Endodermal cell (in vitro differentiated cells): Measurements from ENCODE around the gene BNC2. TPM values are rescaled to one million over a fixed set of nuclear protein-coding genes. Genes with fewer than 3 reads are reported as not detected.
A peak's percentile ranks its signal among the peaks of the same experiment; 100 is the strongest.

Source experiments
- DNase-seq: peaks from one replicate; pipeline ENCODE4 v3.0.0-alpha.2; 2017
- H3K27ac ChIP-seq: 2 replicates; pipeline ENCODE4 v1.5.1; 2013; ENCODE audit warnings: mild to moderate bottlenecking, low read depth, low read length, moderate library complexity
- H3K27me3 ChIP-seq: 2 replicates; pipeline ENCODE4 v1.6.1; 2013; ENCODE audit warnings: mild to moderate bottlenecking, low read length, moderate library complexity; ENCODE audit not compliant: insufficient read depth, control insufficient read depth, poor library complexity, severe bottlenecking
- H3K36me3 ChIP-seq: 2 replicates; pipeline ENCODE4 v1.7.0; 2013; ENCODE audit warnings: mild to moderate bottlenecking, low read length, moderate library complexity; ENCODE audit not compliant: control insufficient read depth, insufficient read depth
- H3K4me1 ChIP-seq: one replicate; pipeline ENCODE4 v1.7.0; 2013; ENCODE audit warnings: low read length; ENCODE audit not compliant: control insufficient read depth, insufficient read depth
- H3K4me3 ChIP-seq: 2 replicates; pipeline ENCODE4 v1.5.1; 2013; ENCODE audit warnings: mild to moderate bottlenecking, low read length, moderate library complexity
- H3K9ac ChIP-seq: 2 replicates; pipeline ENCODE4 v1.6.1; 2013; ENCODE audit warnings: mild to moderate bottlenecking, low read length, moderate library complexity; ENCODE audit not compliant: poor library complexity, severe bottlenecking; ENCODE audit errors: extremely low read depth
- H3K9me3 ChIP-seq: 2 replicates; pipeline ENCODE4 v1.6.1; 2013; ENCODE audit warnings: mild to moderate bottlenecking, low read length, moderate library complexity; ENCODE audit not compliant: control insufficient read depth
- H3K27ac Mint-ChIP-seq: 2 replicates; pipeline ENCODE4 v1.8.0; 2020; ENCODE audit warnings: mixed read lengths
- H3K27me3 Mint-ChIP-seq: 2 replicates; pipeline ENCODE4 v1.8.0; 2021; ENCODE audit warnings: mild to moderate bottlenecking, mixed read lengths; ENCODE audit not compliant: insufficient read depth
- H3K36me3 Mint-ChIP-seq: 2 replicates; pipeline ENCODE4 v1.8.0; 2020; ENCODE audit warnings: low read depth, mixed read lengths
- H3K4me1 Mint-ChIP-seq: 2 replicates; pipeline ENCODE4 v1.8.0; 2020; ENCODE audit warnings: mixed read lengths
- H3K4me3 Mint-ChIP-seq: 2 replicates; pipeline ENCODE4 v1.8.0; 2020; ENCODE audit warnings: mild to moderate bottlenecking, moderate library complexity, mixed read lengths
- H3K9me3 Mint-ChIP-seq: 2 replicates; pipeline ENCODE4 v1.8.0; 2020; ENCODE audit warnings: mild to moderate bottlenecking, mixed read lengths
- CTCF ChIP-seq: fragments of 200-600 bp; sonication (generic); conservative IDR thresholded peaks from 2 replicates; pipeline ENCODE4 v1.5.0; 2021; ENCODE audit warnings: antibody characterized with exemption, mild to moderate bottlenecking
- WGBS, 2 experiments: methylation state at CpG; one replicate each; pipeline versions ENCODE4 v1.1.5 to v1.1.7; 2013; ENCODE audit warnings: missing lambda C conversion rate in 2 of 2, mixed read lengths in 1 of 2; ENCODE audit not compliant: insufficient coverage in 1 of 2, insufficient read length in 1 of 2; 5-methylcytosine and 5-hydroxymethylcytosine counted together
- total RNA-seq, 2 donors: library from RNA; stranded (reverse); fragmentation: NEBNext Ultra II Directional in 1 of 2; extraction: Animal tissue kit (Norgen Biotek cat#: 25700) in 1 of 2; gene quantifications; 2 replicates in 1 of 2; 3 replicates in 1 of 2; pipeline ENCODE4 v1.2.1, GENCODE V29; 2021

The BNC2 gene
- total RNA-seq, 2 donors from 2014 or later = 3.0 to 10.5 TPM

DNA sequence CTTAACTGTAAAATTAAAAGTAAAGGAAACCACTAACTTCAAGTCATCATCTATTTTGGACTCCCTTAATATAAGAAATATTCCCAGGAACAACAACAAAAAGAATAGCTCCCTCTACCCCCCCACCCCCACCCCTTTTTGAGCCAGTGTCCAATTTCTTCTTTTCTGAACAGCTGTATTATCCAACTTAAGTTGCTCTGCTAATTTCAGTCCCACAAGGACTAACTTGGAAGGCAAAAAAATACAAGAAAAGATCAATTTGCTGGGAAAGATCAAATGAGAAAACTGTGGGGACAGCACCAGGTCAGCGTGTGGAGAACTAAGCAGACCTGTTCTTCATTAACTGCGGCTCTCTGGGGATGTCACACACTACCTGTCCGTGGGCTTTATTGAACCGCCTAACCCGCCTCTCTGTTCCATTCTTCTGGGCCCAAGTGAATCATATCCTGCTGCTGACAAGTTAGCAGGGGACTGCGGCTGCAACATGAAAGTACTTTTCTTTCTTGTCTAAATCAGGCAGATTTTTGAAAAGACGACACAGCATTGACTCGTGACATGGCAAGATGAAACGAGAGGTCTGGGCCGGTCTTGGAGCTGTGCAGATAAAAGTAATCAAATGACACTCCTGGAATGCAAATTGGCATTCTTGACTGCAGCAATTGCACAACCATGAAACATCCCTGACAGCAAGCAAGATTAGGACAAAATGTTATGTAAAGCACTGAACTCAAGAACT, 2.7 kb downstream of the BNC2 start:
- Histone ChIP-seq H3K9me3 (no peaks in the 10 kb centered on the region), H3K9ac (no peak overlapping the region), H3K27me3 (peaks cover 44% of the 10 kb centered on the region), H3K4me1 (peaks cover 6% of the 10 kb centered on the region), H3K27ac (peak overlapping the region; percentile 29), H3K4me3 (no peak overlapping the region), H3K36me3 (no peaks in the 10 kb centered on the region)
- Mint-ChIP-seq H3K27me3 (peaks cover 33% of the 10 kb centered on the region), H3K4me3 (no peak overlapping the region), H3K4me1 (peaks cover 13% of the 10 kb centered on the region), H3K36me3 (no peaks in the 10 kb centered on the region), H3K27ac (no peak overlapping the region), H3K9me3 (no peaks in the 10 kb centered on the region)
- no peak for DNase-seq
- no peak for TF ChIP-seq CTCF
- 52 to 68% methylated on average over 6 to 10 of the region's 10 CpGs for WGBS, 2 experiments

DNA sequence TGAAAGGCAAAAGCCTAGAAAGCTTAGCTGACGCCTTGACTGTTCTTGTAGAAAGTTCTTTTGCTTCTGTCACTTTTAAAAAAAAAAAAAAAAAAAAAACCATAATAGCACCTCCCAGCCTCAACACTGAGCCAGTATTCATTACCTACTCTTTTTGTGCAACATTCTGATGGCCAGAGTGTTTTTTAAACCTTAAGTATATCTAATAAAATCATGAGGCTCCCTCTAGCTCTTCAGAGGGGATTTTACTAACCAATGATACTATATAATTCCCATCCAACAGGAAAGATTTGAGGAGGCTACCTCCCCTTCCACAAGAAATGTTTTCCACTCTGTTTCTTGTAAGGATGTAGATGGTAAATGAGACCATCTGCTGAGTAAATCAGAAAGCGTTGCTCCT, 3.9 kb downstream of the BNC2 start:
- no peak overlapping the region for H3K27ac Mint-ChIP-seq
- Histone ChIP-seq H3K27me3 (peaks cover 34% of the 10 kb centered on the region), H3K27ac (no peak overlapping the region), H3K4me1 (peaks cover 6% of the 10 kb centered on the region), H3K9me3 (no peaks in the 10 kb centered on the region), H3K9ac (no peak overlapping the region), H3K4me3 (no peak overlapping the region), H3K36me3 (no peaks in the 10 kb centered on the region)
- no peak for DNase-seq
- no peaks in the 10 kb centered on the region for H3K9me3 Mint-ChIP-seq
- TF ChIP-seq CTCF = no peak
- WGBS, 2 experiments = 90% methylated on average over 2 of the region's 2 CpGs; no CpG with 5 or more reads in 1 of the 2 experiments
- peaks cover 24% of the 10 kb centered on the region for H3K27me3 Mint-ChIP-seq
- H3K4me1 Mint-ChIP-seq = peaks cover 13% of the 10 kb centered on the region
- H3K36me3 Mint-ChIP-seq = no peaks in the 10 kb centered on the region
- H3K4me3 Mint-ChIP-seq = no peak overlapping the region

GRCh38 chr9:16864649-16865434, 5.6 kb downstream of the BNC2 start:
- Mint-ChIP-seq H3K27me3 (peaks cover 24% of the 10 kb centered on the region), H3K4me1 (peaks cover 14% of the 10 kb centered on the region), H3K36me3 (no peaks in the 10 kb centered on the region), H3K4me3 (no peak overlapping the region), H3K27ac (no peak overlapping the region), H3K9me3 (no peaks in the 10 kb centered on the region)
- Histone ChIP-seq H3K36me3 (no peaks in the 10 kb centered on the region), H3K27me3 (peaks cover 33% of the 10 kb centered on the region), H3K4me1 (peaks cover 6% of the 10 kb centered on the region), H3K9ac (no peak overlapping the region), H3K4me3 (no peak overlapping the region), H3K27ac (peak overlapping the region; percentile 98), H3K9me3 (no peaks in the 10 kb centered on the region)
- no peak for DNase-seq
- WGBS, 2 experiments = 57 to 78% methylated on average over 9 to 10 of the region's 10 CpGs
- no peak for TF ChIP-seq CTCF
